Mucosa of descending colon (tissue), 3 donors: ENCODE data around the gene ANKRD13B. TPM values are rescaled to one million over a fixed set of nuclear protein-coding genes. Genes with fewer than 3 reads are reported as not detected.

Experiments used
- ATAC-seq: fragments of 200-7000 bp; cut with Tn5 transposase; one replicate; pipeline ENCODE4 v1.9.1; 2020; ENCODE audit warnings: mild to moderate bottlenecking, moderate library complexity
- DNase-seq, 3 donors: peaks; one replicate each; pipeline ENCODE4 v3.0.0-alpha.2; 2020
- H3K36me3 ChIP-seq: fragments of 200-600 bp; one replicate; pipeline ENCODE4 v1.8.0; 2021; ENCODE audit warnings: low read depth, mild to moderate bottlenecking
- H3K4me1 ChIP-seq: fragments of 200-600 bp; one replicate; pipeline ENCODE4 v1.8.0; 2021; ENCODE audit warnings: low read depth, mild to moderate bottlenecking
- H3K4me3 ChIP-seq: fragments of 200-600 bp; one replicate; pipeline ENCODE4 v1.8.0; 2021; ENCODE audit warnings: mild to moderate bottlenecking
- H3K9me3 ChIP-seq: fragments of 200-600 bp; one replicate; pipeline ENCODE4 v1.8.0; 2021; ENCODE audit warnings: mild to moderate bottlenecking
- intact Hi-C, 2 donors: fragments of 100-400 bp; cut with DNase I in 1 of 2; cut with micrococcal nuclease in 1 of 2; formaldehyde crosslinking; loops; one replicate each; pipeline versions ENCODE4 v1.11.0 to v1.11.1; 2022; cut with DNase I, micrococcal nuclease
- total RNA-seq, 3 donors: library from RNA; stranded (reverse); fragmentation: NEBNext Ultra II Directional in 2 of 3; extraction: Animal tissue kit (Norgen Biotek cat#: 25700) in 2 of 3; gene quantifications; one replicate each; pipeline versions ENCODE4 v1.2.1 to v1.2.4, GENCODE V29; 2021 to 2023
- TF ChIP-seq, protein P1 (sequence below): fragments of 200-600 bp; IDR thresholded peaks from one replicate; pipeline ENCODE4 v1.8.0; 2022; ENCODE audit warnings: antibody characterized with exemption, mild to moderate bottlenecking
- donor health status: DM: no; HTN: no; CAD: no; lungs with moderate emphysema.
- donor health status: DM: no; HTN: no; CAD: no.
- donor health status: DM: no; HTN: yes; CAD: no.

The ANKRD13B gene
- total RNA-seq, 3 donors from 2014 or later = 2.2 to 11.2 (median 3.3) TPM

DNA sequence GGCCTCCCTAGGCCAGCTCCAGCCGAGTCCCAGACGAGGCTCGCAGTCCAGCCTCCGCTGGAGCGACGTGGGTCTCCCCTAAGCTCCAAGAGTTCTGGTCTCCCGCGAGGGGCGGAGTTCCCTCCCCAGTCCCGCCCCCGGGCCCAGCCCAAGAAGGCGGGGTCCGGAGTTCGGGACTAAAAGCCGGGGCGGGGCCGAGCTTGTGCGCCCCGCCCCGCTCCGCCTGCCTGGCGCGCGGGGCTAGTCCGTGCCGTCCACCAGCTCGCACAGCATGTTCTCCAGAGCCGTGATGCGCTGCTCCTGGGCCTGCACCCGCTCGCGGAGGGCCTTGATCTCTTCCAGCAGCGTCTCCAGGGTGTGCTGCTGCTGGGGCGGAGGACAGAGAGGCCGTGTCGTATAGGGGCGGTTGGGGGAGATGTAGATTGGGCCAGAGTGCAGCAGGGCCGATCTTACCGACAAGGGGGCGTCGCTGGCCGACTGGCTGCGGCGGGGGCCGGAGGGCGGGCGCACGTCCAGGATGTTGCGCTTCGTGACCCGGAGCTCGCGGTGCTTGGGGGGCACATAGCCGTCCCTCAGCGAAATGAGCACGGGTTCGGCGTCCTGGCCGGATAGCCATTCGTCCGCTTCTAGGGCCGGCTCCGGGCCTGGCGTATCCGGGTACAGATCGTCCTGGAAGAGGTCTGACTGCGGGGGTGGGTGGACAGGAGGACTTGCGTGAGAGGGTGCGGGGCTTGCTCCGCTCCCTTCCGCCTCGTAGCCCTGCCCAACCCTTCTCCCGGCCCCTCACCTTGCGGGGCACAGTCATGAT is 22.8 kb downstream of the ANKRD13B start:
- TF ChIP-seq, protein P1, sequence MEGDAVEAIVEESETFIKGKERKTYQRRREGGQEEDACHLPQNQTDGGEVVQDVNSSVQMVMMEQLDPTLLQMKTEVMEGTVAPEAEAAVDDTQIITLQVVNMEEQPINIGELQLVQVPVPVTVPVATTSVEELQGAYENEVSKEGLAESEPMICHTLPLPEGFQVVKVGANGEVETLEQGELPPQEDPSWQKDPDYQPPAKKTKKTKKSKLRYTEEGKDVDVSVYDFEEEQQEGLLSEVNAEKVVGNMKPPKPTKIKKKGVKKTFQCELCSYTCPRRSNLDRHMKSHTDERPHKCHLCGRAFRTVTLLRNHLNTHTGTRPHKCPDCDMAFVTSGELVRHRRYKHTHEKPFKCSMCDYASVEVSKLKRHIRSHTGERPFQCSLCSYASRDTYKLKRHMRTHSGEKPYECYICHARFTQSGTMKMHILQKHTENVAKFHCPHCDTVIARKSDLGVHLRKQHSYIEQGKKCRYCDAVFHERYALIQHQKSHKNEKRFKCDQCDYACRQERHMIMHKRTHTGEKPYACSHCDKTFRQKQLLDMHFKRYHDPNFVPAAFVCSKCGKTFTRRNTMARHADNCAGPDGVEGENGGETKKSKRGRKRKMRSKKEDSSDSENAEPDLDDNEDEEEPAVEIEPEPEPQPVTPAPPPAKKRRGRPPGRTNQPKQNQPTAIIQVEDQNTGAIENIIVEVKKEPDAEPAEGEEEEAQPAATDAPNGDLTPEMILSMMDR = no peak
- H3K4me3 ChIP-seq = peak overlapping the region; percentile 1
- no peaks in the 10 kb centered on the region for H3K36me3 ChIP-seq
- H3K9me3 ChIP-seq = no peaks in the 10 kb centered on the region
- peaks cover 48% of the 10 kb centered on the region for H3K4me1 ChIP-seq
- DNase-seq = peak; percentile 90 to 93 (median 91)
- ATAC-seq = peak; percentile 77
- intact Hi-C loops = no loop called here

DNA sequence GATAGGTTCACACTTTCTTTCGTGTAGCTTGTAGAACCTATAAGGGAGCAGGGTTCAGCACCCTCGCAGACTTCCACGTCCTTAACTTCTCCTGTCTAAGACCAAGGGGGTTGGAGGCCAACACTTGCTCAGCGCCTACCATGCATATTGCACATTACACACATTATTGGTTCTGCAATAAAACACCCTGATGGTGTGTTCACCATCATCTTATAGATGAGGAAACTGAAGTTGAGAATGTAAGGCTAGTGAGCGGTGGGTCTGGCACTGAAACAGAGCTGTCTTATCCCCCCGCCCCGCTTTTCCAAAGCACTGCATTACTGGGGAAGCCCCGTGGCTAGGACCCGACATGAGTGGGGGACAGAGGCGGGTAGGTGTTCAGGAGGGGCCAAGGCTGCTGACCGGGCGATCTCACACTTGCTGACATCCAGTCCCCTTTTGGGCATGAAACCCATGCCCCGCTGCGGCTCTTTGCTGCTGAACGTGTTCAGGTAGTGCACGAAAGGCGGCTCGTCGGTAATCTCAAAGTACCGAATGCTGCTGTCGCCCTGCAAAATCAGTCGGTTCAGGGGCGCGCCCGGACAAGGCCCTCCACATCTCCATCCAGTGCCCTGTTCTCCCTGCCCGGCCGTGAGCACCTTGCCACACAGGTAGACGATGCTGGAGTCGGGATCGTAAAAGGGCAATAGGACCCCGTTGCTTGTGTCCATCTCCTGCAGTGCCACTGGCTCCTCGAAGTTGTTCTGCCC is 23.5 kb downstream of the ANKRD13B start:
- DNase-seq (peak; percentile 22 to 64 (median 52)), ATAC-seq (no peak)
- H3K4me1 ChIP-seq = peaks cover 48% of the 10 kb centered on the region
- H3K36me3 ChIP-seq = no peaks in the 10 kb centered on the region
- no peak overlapping the region for H3K4me3 ChIP-seq
- no peaks in the 10 kb centered on the region for H3K9me3 ChIP-seq
- TF ChIP-seq, protein P1 = no peak
- intact Hi-C loops = no loop called here

DNA sequence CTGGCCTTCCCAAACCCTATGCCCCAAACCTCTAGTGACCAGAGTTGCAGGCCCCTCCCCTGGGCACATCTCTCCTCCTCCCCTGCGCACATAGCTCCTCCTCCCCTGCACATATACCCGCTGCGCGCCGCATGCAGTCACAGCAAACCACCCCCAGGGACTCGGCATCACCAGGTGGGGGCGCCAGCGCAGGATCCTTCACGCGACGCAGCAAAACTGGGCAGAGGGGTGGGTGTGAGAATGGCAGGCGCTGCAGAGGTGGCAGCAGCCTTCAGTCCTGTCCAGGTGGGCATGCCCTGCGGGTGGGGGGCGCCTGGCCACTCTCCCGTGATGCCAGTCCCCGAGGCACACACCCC is 24.2 kb downstream of the ANKRD13B start:
- no peak overlapping the region for H3K4me3 ChIP-seq
- TF ChIP-seq, protein P1 = peak; percentile 62
- intact Hi-C loops = no loop called here
- DNase-seq (peak; percentile 86 to 93 (median 88)), ATAC-seq (peak; percentile 75)
- H3K9me3 ChIP-seq = no peaks in the 10 kb centered on the region
- no peaks in the 10 kb centered on the region for H3K36me3 ChIP-seq
- peaks cover 49% of the 10 kb centered on the region for H3K4me1 ChIP-seq

DNA sequence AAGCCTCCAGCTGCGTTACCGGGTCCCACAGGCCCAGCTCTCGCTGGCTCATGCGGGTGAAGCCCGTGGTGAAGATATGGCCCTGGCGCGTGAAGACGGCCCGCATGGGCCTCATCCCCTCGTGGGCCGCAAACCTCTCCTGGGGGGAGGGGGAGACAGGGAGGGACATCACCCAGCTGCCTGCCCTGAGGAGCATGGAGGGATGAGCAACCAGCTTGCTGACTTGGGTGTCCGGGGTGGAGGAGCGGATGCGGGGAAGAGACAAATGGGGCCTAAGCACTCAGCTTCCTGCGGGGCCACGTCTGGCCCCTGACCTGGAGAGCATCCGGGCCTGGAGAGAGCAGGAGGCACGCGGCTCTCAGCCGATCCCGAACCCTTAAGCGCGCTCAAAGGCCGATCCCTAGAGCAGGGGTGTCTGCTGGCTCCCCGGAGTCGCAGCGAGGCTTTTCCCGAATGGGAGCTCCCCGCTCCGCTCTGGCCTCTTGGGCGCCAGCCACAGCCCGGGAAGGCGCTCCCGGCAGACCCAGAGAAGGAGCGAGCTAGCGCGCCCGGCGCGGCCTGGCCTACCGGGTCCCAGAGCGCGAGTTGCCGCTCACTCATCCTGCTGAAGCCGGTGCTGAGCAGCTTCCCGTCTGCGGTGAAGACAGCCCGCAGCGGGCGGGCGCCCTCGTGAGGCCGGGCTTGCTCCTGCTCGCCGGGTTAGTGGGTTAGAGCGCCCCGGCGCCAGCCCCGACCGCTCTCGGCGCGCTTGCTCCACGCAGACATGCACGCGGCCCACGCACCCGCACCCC is 24.7 kb downstream of the ANKRD13B start:
- Histone ChIP-seq H3K9me3 (no peaks in the 10 kb centered on the region), H3K36me3 (no peaks in the 10 kb centered on the region), H3K4me1 (peaks cover 51% of the 10 kb centered on the region), H3K4me3 (no peak overlapping the region)
- DNase-seq = peak; percentile 88 to 92 (median 91)
- ATAC-seq = peak; percentile 73
- TF ChIP-seq, protein P1 = peak; percentile 84
- intact Hi-C loops = no loop called here

DNA sequence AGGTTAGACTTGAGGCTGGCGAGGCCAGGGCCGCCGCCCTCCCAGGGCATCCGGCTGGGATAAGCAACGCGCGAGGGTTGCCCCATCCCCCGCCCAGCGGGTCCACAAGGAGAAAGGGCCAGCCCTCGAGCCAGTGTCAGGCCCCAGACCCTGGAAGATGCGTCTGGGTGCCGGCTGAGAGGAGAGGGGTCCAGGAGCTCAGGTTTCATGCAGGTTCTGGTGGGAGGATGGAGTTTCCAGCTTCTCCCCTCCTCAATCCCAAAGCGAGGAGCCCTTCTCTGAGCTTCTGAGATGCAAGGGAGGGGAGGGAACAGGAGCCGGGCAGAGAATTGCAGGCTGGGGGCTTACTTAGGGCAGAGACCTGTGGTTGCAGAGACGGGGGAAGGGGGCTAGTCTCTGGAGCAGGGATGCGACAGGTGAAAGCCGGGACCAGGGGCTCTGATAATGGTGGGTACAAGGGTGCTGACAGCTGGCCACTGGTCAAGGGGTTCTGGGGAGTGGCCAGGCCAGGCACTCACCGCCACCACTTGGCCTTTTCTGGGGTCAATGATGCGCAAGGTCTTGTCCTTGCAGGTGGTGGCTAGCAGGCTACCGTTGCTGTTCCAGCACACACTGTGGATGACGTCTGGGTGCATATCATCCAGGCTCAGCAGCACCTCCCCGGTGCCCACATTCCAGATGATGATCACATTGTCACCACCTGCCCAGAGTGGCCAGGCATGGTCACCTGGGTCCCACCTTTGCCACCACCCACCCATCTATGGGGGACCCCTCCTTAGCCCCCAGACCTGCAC is 25.5 kb downstream of the ANKRD13B start:
- H3K9me3 ChIP-seq = no peaks in the 10 kb centered on the region
- DNase-seq (peak in 1 of 3 donors; percentile 54), ATAC-seq (no peak)
- peaks cover 54% of the 10 kb centered on the region for H3K4me1 ChIP-seq
- TF ChIP-seq, protein P1 = no peak
- intact Hi-C loops = no loop called here
- H3K36me3 ChIP-seq = no peaks in the 10 kb centered on the region
- H3K4me3 ChIP-seq = no peak overlapping the region
